Left hindlimb (tissue), 1 donor: ENCODE measurements around the gene SPATA16.
"Not testable (repeated sequence)": the region's sequence is repeated elsewhere in the genome, so short reads cannot be mapped to it uniquely, and the experiment has no call there.

ENCODE experiments used
- DNase-seq: peaks from one replicate; pipeline ENCODE4 v3.0.0-alpha.2; 2018

SPATA16 gene

GRCh38 chr3:173058229-173058628 lies 82.8 kb downstream of the SPATA16 start:
- DNase-seq = no peak

GRCh38 chr3:173055228-173055933 lies 85.7 kb downstream of the SPATA16 start:
- DNase-seq = no peak

- DNase-seq = no peak
Observed at GRCh38 chr3:173049360-173049759, 91.7 kb downstream of the SPATA16 start.

GRCh38 chr3:173045770-173046382 lies 95.2 kb downstream of the SPATA16 start:
- DNase-seq = no peak

- DNase-seq = no peak
Observed at GRCh38 chr3:173044998-173045397, 96.0 kb downstream of the SPATA16 start.

GRCh38 chr3:173043757-173044156 lies 97.3 kb downstream of the SPATA16 start:
- no peak for DNase-seq

GRCh38 chr3:173038484-173038871 lies 102.6 kb downstream of the SPATA16 start:
- DNase-seq = no peak

- no peak for DNase-seq
Observed at GRCh38 chr3:173037840-173038483, 103.1 kb downstream of the SPATA16 start.

- no peak for DNase-seq
Observed at GRCh38 chr3:173030273-173030672, 110.8 kb downstream of the SPATA16 start.

- no peak for DNase-seq
Observed at GRCh38 chr3:173028351-173028750, 112.7 kb downstream of the SPATA16 start.

- DNase-seq = no peak
Observed at GRCh38 chr3:173027429-173027828, 113.6 kb downstream of the SPATA16 start.

GRCh38 chr3:173025941-173026340 lies 115.1 kb downstream of the SPATA16 start:
- DNase-seq = no peak

- DNase-seq = no peak
Observed at GRCh38 chr3:173021547-173022185, 119.4 kb downstream of the SPATA16 start.

- not testable (repeated sequence) for DNase-seq
Observed at GRCh38 chr3:173020128-173020527, 120.9 kb downstream of the SPATA16 start.

GRCh38 chr3:173019378-173019777 lies 121.7 kb downstream of the SPATA16 start:
- DNase-seq = no peak

- DNase-seq = no peak
Observed at GRCh38 chr3:173018758-173019157, 122.3 kb downstream of the SPATA16 start.

- DNase-seq = no peak
Observed at GRCh38 chr3:173013219-173013832, 127.7 kb downstream of the SPATA16 start.

- no peak for DNase-seq
Observed at GRCh38 chr3:173009410-173009809, 131.6 kb downstream of the SPATA16 start.

- DNase-seq = no peak
Observed at GRCh38 chr3:173008978-173009377, 132.1 kb downstream of the SPATA16 start.

- DNase-seq = no peak
Observed at GRCh38 chr3:173007079-173007723, 133.8 kb downstream of the SPATA16 start.

- no peak for DNase-seq
Observed at GRCh38 chr3:173006006-173006405, 135.0 kb downstream of the SPATA16 start.

- DNase-seq = no peak
Observed at GRCh38 chr3:173004681-173005080, 136.4 kb downstream of the SPATA16 start.

GRCh38 chr3:173003956-173004355 lies 137.1 kb downstream of the SPATA16 start:
- DNase-seq = no peak
